Brain pericyte (primary cell): ENCODE results near the gene MTIF2.
A peak's percentile ranks its signal among the peaks of the same experiment; 100 is the strongest.
"Not testable (repeated sequence)": the region's sequence is repeated elsewhere in the genome, so short reads cannot be mapped to it uniquely, and the experiment has no call there.

Experiments used
- DNase-seq: peaks from one replicate; pipeline ENCODE4 v3.0.0-alpha.2; 2012; ENCODE audit warnings: low read depth, low spot score

The MTIF2 gene

DNA sequence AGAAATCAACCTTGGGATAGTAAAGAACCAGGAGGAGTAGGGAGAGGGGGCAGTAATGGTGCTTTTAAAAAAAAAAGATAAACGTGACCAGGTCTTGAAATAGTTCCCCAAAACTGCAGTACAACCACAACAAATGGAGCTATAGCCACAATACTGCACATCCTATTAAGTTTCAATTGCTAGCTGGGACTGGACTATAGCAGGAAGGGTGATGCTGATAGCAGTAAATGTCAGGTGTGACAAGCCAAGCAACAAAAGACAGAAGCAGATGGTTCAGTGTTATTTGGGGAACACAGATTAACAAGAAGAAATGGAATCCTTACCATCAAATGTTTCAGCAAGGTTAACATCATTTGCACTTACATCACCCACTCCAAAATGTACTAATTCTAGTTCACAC, 26.4 kb downstream of the MTIF2 start:
- DNase-seq: no peak

DNA sequence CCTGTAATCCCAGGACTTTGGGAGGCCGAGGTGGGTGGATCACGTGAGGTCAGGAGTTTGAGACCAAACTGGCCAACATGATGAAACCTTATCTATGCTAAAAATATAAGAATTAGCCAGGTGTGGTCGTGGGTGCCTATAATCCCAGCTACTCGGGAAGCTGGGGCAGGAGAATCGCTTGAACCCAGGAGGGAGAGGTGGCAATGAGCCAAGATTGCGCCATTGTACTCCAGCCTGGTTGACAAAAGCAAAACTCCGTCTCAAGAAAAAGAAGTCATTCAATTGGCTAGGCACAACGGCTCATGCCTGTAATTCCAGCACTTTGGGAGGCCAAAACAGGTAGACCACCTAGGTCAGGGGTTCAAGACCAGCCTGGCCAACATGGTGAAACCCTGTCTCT, 27.4 kb downstream of the MTIF2 start:
- DNase-seq: not testable (repeated sequence)

GRCh38 chr2:55239656-55240222, 29.3 kb downstream of the MTIF2 start:
- no peak for DNase-seq

DNA sequence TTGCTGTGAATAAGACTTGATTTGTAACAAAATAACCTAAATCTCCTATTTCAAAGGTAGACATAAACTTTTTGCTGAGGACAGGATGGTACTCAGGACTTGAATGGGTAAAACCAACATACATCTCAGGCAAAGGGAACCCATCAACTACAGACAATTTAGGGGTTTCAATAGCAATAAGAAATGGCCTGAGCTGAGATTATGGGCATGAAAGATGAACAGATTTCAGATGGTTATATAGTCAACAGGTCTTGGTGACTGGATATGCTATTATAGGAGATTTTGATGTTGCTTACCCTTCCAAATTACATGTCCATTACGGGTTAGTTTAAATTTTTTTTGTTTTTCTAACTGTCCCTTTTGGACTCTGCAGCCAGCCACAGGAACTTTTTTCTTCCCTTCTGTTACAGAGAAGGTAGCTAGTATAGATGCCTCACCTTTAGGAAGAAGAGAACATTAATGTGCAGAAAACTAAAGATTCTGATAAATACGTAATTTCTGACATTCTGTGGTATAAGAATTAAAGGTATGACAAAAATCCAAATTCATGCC, 32.0 kb downstream of the MTIF2 start:
- DNase-seq: no peak

DNA sequence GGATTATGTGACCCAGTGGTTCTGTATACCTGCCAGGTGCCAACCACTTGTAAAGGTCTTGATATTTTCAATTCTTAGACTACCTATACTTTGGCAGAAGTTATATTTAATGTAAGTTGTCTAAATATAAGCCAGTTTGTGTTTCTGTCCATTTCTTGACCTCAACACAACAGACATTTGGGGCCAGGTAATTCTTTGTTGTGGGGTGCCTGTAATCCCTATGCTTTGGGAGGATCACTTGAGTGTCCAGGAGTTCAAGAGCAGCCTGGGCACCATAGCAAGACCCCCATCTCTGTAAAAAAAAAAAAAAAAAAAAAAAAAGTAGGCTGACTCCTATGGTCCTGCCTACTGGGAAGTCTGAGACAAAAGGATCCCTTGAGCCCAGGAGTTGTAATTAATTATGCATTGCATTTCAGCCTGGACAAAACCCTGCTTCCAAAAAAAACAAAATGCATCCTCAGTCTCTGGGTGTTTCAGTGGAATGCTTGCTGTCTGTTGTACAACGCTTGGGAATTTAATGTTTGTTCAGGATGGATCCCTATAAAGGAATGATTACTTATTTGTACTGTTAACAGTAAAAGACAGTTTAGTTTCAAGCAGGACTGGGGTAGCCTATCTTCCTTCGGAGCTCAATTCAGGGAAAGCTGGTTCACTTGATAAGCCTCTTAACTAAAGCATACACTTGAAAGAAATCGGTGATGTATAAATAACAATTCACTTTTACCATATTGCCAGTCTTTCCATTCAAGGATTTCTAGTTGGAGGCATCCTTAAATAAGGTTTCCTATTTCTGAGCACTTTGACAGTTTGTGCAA, 33.1 kb downstream of the MTIF2 start:
- no peak for DNase-seq

DNA sequence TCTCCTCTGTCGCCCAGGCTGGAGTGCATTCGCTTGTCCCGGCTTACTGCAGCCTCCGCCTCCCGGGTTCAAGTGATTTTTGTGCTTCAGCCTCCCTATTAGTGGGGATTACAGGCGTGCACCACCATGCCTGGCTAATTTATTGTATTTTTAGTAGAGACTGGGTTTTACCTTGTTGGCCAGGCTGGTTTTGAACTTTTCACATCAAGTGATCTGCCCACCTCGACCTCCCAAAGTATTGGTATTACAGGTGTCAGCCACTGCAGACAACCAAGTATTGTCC, 35.4 kb downstream of the MTIF2 start:
- no peak for DNase-seq

- DNase-seq: no peak
Observed at GRCh38 chr2:55232863-55233657, 36.0 kb downstream of the MTIF2 start.

DNA sequence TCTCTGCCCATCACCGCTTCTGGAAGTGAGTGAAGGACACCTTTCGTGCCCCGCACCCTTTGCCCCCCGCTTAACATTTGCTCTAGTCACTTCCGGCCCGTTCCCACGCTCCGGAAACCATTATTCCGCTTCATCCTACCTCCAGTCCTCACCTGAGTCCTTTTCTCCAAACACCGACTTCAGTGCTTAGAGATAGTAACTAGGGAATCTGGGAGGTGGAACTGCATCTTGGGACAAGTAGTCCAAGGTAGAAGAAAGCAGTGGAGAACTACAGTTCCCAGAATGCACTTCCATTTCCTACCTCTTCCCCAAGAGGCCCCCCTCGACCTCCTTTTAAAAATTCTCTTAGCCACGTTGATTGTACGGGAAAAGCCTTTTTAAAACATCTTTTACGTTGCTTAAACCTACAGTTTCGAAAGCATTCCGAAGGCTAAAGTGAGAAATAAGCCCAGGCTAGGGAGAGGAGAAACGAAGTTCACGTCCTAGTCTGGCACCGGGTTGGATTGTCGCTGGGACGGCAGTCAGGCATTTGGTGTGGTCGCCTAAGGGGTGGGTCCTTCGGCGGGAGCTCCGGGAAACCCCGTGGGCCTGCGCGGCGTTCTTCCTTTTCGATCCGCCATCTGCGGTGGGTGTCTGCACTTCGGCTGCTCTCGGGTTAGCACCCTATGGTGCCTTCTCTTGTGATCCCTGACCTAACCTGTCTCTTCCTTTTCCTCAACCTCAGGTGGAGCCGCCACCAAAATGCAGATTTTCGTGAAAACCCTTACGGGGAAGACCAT, 36.8 kb downstream of the MTIF2 start, which contains the start of the genes CLHC1 and RPS27A:
Gene CLHC1, minus strand, starts transcription at position 210 of the 779 bp plus-strand sequence. CDS start 9,882 bp downstream, outside the sequence.
Gene RPS27A, plus strand, starts transcription at position 605 of the 779 bp plus-strand sequence. Its CDS starts 137 bp downstream, at position 742.
- DNase-seq: peak; percentile 85

DNA sequence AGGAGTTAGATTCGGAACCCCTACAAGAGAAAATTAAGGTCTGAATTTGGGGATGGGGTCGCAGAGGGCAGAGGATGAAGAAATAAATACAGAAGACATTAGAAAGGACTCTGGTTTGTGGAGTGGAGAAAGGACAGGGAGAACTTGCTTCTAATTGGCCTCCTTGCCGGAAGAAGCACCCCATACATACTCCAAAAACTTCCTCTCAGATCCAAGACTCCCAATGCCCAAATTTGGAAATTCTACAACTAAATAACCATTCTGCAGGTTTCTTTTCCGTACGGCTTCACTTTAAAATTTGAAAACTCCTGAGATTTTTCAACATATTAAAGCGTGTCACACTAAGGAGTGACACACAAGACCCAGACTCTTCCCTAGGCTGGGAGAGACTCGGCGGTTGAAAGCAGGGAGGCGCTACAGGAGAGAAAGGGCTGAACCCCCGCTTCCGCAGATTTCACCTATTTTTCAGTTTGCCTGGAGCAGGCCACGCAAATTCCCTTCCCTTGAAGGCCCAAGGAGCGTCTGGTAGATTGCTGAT, 37.4 kb downstream of the MTIF2 start:
- no peak for DNase-seq

DNA sequence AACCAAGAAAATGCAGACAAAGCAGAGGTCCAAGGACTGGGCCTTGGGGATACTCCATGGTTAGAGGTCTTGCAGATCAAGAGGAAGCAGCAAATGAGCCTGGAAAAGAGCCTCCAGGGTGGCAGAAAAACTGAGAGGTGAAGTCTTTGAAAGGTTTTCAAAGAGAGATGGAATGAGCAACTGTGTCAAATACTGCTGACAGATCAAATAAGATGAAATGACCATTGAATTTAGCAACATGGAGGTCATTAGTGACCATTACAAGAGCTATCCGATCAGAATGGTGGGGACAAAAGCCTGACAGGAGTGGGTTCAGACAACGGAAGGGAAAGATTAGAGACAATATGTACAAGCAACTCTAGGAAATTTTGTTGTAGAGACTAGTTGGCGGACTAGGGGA, 38.5 kb downstream of the MTIF2 start:
- DNase-seq: no peak

DNA sequence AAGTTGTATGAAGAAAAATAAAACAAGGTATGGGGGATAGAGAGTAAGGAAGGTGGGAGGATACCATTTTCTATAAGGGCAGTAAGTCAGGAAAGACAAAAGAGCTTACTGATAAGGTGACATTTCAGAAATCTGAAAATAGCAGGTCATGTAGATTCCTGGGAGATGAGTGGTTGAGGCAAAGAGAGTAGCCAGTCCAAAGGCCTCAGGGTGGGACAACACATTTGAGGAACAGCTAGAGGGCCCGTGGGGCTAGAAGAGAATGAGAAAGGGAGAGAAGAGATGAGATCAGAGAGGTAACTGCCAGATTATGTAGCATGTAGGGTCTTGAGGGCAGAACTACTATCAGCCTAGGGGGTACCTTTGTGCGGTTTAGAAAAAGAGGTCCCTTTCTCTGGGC, 39.8 kb downstream of the MTIF2 start:
- DNase-seq: no peak

DNA sequence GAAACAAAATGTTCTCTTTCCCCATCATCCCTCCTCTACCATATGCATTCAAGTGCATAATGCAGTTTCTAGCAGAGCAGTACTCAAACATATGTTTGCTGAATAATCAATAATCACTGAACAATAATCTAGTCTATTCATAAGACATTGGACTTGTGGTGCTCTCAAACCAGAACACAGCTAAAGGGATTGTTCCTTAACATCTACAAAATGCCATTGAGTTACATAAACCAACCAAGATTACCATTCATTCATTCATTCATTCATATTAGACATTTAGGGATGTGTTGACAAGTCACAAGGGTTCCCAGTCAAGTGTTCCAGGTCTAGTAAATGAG, 40.8 kb downstream of the MTIF2 start:
- DNase-seq: no peak

GRCh38 chr2:55227437-55228225, 41.4 kb downstream of the MTIF2 start:
- not testable (repeated sequence) for DNase-seq

GRCh38 chr2:55225481-55226020, 43.5 kb downstream of the MTIF2 start:
- DNase-seq: no peak

DNA sequence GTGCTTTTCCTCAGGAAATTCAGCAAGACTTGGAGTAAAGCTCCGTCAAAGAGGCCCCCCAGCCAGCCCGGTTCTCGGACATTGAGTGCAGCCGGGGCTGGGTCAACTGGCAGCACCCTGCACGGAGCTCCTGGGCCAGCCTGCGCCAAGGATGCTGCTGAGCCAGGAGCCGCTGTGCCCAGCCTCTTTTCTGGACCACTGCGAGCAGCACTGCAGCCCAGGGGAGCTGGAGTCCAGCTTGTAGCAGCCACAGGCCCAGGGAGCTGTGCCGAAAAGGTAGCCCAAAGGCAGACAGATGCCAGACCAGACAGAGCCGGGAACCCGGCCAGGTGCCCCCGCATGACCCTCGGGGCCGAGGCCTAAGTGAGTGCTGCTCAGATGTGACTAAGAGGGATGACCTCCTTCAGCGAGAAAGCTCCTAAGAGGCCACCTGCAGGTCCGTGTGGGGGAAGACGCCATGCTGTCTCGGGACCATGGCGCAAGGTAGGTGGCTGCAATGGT, 44.2 kb downstream of the MTIF2 start:
- DNase-seq: no peak

GRCh38 chr2:55223958-55224760, 44.9 kb downstream of the MTIF2 start:
- no peak for DNase-seq

- DNase-seq: no peak
Observed at GRCh38 chr2:55213822-55214221, 55.2 kb downstream of the MTIF2 start.

DNA sequence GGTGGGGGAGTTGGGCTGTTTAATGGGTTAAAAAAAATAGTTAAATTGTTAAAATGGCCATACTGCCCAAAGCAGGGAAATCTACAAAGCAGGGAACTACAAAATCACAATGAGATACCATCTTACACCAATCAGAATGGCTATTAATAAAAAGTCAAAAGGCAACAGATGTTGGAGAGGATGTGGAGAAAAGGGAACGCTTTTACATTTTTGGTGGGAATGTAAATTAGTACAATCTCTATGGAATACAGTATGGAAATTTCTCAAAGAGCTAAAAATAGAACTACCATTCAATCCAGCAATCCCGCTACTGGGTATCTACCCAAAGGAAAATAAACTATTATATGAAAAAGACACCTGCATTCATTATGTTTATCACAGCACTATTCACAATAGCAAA, 64.1 kb downstream of the MTIF2 start:
- DNase-seq: no peak

DNA sequence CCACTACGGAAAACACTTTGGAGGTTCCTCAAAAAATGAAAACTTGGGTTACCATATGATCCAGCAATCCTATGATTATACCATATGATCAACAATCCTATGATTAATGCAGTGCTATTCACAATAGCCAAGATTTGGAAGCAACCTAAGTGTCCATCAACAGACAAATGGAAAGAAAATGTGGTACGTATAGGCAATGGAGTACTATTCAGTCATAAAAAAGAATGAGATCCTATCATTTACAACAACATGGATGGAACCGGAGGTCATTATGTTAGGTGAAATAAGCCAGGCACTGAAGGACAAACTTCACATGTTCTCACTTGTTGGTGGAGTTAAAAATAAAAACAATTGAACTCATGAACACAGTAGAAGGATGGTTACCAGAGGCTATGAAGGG, 64.5 kb downstream of the MTIF2 start:
- no peak for DNase-seq
